Measurements from ENCODE around the gene MCAT.

GRCh38 chr22:43126501-43127165 lies 16.6 kb downstream of the MCAT start:
- TF ChIP-seq EZH2phosphoT487 (IDR thresholded peaks at IDR 0.05; ENCODE audit: insufficient read depth, low read depth) = no peak
- no peak for TF ChIP-seq EZH2 (IDR thresholded peaks at IDR 0.05; ENCODE audit: insufficient read depth, poor library complexity, severe bottlenecking)
